Glomerular endothelial cell (primary cell): ENCODE results near the gene TRMO. TPM values are rescaled to one million over a fixed set of nuclear protein-coding genes. Genes with fewer than 3 reads are reported as not detected.

Source experiments
- DNase-seq: peaks from one replicate; pipeline ENCODE4 v3.0.0-alpha.2; 2011; ENCODE audit warnings: low read depth, low spot score; ENCODE audit errors: extremely low read depth
- total RNA-seq: library from RNA; depleted of rRNA; stranded (reverse); fragments of >200 nt; gene quantifications from 2 replicates; pipeline ENCODE4 v1.2.3, GENCODE V29; 2015

The TRMO gene
- total RNA-seq, 1 donor from 2014 or later = 11.3 TPM

DNA sequence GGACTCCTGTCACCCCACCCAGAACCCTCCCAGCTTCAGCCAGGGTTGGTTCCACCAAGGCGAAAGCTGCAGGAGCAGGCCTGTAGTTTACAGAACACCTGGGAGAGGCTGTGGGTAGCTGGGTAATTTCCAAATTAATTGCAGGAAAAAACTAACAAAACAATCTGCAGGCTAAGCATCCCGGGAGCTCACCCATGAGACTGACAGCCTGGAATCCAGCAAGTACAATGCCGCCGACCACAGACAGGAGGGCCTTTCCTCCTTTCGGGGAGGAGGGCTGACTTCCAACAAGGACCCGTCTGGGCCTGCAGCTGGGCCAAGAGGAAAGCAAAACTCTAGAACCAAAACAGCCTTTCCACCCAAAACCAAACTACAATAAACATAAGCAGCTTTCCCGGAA lies 59.0 kb downstream of the TRMO start:
- DNase-seq = no peak

DNA sequence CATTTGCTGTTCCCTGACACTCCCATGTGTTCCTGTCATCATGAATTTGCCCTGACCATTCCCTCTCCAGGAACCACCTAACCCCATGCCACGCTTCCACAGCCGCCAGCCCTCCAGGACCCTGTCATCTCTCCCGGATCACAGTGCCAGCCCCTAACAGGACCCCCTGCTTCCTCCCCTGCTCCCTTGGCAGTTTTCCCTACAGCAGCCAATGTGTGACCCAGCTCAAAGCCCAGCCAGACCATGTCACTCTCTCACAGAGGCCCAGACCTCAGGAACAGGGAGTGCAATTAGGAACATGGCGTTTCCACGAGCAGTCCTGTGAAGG lies 61.2 kb downstream of the TRMO start:
- DNase-seq = no peak

DNA sequence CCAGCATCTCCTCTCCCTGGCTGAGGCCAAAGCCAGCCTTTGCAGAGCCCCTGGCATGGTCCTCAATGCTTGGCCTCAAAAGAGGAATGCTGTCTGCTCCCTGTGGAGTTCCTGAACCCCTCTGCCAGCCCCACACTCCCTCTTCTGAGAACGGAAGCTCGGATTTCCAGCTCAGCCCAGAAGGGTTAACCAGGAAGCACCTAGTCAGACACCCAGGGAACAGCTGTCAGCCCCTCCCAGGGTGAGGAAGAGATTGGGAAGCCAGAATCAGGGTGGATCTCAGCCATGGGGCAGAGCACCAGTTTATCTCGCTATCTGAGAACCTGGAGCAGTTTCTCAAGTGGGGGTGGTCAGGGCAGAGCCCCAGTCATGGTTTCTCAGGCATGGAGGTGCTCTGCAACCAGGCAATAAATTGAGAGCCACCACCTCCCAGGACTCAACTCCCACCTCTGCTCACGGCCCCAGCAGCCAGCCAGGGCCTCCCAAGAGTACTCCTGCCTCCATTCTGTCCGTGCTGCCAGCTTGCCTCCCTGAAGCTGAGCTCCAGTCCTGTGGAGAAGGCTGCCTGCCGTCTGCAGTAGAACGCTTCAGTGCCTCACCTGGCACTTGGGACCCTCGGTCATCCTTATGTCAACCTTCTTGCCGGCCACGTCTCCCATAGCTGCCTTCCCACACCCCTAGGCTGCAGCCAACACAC lies 61.7 kb downstream of the TRMO start:
- no peak for DNase-seq

DNA sequence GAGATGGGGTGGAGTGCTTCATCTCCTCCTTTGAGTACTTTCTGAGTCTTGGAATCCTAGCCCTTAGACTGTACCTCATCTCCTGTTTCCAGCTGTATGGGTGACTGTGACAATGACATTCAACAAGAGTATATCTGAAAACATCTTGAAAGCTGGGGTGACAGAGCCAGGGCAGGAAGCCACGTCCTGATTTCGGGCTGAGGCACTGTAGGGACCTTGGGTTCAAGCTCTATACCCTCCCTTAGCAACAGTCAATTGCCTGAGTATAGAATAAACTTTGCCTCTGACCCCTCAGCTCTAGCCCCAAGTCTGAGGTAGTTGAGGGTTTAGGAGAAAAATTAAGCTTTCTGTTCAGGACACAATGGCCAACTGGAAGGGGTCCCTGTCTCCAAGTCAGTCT lies 63.0 kb downstream of the TRMO start:
- DNase-seq = no peak

DNA sequence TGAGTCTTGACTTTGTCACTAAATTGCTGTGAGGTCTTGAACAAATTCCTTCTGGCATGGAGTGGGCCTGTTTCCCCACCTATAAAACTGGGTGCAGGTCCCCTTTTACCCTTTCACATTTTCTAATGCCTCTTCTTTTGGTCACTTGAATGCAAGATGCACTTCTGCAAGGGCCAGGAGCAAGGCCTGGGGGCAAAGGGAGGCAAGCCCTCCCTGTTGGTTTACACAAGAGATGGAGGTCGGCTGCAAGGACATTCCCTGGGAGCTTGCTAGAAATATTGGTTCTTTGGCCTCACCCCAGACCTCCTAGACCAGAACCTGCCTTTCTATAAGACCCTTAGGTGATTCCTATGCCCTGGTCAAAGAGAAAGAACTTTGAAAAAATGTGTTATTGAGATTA lies 63.5 kb downstream of the TRMO start:
- DNase-seq = no peak

DNA sequence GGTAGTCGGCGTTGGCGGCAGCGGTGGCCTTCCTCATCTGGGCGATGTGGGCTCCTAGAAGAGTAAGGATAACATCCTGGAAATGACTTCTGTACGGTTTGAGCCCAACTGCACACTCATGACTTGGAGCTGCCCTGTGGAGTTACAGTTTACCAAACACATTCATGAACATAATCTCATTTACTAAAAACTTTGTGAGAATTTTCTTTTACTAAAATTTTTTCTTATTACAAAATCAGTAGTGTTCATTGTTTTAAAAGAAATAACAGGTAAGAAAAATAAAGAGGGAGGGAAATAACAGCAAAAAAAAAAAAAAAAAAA lies 63.9 kb downstream of the TRMO start:
- no peak for DNase-seq

DNA sequence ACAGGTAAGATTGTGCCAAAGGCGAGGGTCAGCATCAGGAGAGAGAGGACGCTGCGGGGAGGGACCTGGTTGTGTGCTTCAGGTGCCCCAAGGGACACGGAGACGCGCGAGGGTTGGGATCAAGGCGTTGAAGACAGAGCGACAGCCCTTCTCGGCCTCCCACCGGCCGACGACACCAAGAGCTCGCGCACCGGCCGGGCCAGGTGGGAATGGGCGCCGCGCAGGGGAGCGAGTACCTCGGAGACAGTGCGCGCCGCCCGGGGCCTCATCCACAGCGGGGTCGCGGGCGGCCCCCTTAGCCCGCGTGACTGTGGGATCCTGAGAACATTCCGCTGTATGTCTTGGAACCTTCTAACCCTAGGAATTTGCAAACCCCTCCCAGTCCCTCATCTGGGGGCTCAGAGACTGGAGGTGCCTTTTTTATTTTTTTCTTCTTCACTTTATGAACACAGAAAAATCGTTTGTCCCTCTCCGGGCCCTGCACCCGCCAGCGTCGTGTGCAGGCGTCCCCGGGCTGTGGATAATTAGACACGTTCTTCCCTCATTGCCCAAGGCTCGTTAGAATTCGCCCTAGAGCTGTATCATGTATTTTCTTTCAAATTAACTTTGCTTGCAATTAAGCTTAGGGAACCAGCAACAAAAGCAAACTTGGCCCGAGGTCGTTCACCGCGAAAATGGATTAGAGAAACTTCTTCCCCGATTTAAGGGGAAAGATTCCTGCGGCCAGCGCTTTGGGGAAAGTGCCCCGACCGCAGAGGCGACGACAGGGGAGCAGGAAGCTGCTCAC lies 64.5 kb downstream of the TRMO start:
- no peak for DNase-seq

DNA sequence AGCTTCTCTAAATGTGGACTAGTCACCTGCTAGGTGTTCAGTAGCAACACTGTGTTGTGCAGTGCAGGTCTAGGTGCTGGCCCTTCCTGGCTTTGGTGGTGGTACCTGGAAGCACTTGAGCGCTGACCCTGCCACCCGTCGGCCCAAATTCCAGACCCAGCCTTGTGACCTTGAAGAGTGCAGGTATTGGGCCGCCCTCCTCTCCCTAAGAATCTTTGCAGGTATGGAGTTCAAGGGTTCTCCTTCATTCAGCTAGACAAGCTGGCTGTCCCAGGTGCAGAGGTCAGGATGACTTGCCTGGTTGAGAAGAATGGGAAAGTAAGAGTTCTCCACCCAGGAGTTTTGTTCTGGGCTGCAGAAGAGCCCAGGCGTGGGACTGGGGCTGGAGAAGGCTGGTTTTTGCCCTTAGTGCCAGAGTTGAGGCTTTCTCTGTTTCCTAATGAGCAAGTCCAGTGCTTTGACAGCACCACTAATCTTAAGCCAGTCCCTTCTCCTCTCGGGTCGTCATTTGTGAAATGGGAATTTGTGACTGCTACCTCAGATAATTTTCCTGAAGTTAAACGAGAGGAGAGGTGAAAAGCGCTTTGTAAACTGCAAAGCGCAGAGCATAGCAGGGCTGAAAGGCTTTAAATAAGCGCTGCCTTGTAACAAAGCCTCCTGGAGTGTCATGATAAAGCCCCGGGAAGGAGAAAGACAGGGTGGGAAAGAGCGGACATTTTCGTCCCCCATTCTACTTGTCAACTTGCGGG lies 65.3 kb downstream of the TRMO start:
- DNase-seq = no peak

DNA sequence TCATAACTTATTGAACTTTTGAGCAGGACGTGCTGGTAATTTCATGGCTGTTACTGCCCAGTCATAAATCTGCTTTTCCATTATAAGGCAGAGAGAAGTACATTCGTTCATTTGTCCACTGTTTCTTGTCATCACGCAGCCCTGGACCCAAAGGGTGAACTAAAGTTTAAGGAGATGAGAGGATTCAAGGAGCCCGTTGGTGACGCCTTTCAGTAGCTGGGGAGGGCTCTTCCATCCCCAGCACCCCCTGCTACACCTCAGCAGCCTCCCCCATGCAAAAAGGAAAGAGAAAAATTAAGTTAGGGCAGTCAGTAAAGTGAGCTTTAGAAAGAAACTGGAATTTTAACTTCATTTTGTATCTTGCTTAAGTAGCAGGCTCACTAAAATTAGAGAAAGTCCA lies 66.4 kb downstream of the TRMO start:
- no peak for DNase-seq

DNA sequence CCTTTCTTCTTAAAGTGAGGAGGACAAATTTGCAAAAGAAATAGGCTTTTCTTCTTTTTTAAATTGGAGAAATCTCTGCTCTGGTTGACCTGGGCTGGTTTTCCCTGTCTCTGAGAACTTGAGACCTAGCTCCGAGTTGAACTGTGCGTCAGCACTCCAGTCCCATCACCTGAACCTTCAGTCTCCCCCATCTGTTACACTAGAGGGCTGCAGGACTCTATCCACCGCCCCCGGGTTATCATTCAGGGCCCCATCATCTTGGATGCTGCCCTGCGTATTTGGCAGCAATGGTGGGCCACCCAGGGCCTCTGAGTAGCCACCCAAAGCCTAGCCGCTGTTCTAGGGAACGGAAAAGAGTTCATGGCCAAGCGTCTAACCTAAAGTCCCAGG lies 66.8 kb downstream of the TRMO start:
- no peak for DNase-seq

DNA sequence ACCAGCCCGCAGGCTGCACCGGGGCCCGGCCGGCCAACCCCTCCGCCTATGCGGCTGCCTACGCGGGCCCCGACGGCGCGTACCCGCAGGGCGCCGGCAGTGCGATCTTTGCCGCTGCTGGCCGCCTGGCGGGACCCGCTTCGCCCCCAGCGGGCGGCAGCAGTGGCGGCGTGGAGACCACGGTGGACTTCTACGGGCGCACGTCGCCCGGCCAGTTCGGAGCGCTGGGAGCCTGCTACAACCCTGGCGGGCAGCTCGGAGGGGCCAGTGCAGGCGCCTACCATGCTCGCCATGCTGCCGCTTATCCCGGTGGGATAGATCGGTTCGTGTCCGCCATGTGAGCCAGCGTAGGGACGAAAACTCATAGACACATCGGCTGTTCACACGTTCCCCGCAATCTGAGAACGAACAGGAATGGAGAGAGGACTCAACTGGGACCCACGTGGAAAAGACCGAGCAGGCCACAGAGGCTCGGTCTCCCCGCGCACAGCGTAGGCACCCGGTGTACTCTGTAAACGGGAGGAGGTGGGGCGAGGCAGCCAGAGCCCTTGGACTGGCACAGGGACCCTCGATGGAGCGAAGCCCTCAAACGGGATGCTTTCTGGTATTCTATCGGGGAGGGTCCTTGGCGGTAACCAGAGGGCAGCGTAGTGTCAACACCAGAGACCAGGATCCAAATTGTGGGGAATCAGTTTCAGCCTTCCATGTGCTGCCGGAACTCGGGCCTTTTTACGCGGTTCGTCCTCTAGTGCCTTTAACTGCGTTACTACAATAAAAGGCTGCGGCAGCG lies 67.4 kb downstream of the TRMO start:
- DNase-seq = no peak

Other genes with a start within 250 kb of the TRMO start
- gene XPA, start 225.2 kb downstream of the TRMO start, total RNA-seq = 5.6 and 9.4 TPM in 2 replicates
- gene FOXE1, start 69.3 kb downstream of the TRMO start, total RNA-seq = 0.06 and 0.97 TPM in 2 replicates
- not detected in 2 replicates for gene HEMGN, start 15.7 kb upstream of the TRMO start, total RNA-seq
- gene ANP32B, start 60.8 kb upstream of the TRMO start, total RNA-seq = 20.8 and 30.8 TPM in 2 replicates
- 85.1 and 96.6 TPM in 2 replicates for gene NANS, start 134.2 kb upstream of the TRMO start, total RNA-seq
- gene TRIM14, start 196.7 kb upstream of the TRMO start, total RNA-seq = 3.9 and 9.1 TPM in 2 replicates